AG09309 (cell line): ENCODE results near the gene ZNF236.

ENCODE experiments used
- DNase-seq: peaks from one replicate; pipeline ENCODE4 v3.0.0-alpha.2; 2010; ENCODE audit warnings: low read depth
- H3K4me3 ChIP-seq: 2 replicates; pipeline ENCODE4 v1.5.1; 2011; ENCODE audit warnings: mild to moderate bottlenecking, low read depth, low read length, moderate library complexity; ENCODE audit not compliant: control insufficient read depth
- TF ChIP-seq, protein P1 (sequence below): IDR thresholded peaks from 2 replicates; pipeline ENCODE4 v1.5.1; 2011; ENCODE audit warnings: mild to moderate bottlenecking, low read depth, low read length, inconsistent platforms; ENCODE audit not compliant: insufficient read depth, control insufficient read depth; ENCODE audit errors: missing control alignments

The ZNF236 gene

DNA sequence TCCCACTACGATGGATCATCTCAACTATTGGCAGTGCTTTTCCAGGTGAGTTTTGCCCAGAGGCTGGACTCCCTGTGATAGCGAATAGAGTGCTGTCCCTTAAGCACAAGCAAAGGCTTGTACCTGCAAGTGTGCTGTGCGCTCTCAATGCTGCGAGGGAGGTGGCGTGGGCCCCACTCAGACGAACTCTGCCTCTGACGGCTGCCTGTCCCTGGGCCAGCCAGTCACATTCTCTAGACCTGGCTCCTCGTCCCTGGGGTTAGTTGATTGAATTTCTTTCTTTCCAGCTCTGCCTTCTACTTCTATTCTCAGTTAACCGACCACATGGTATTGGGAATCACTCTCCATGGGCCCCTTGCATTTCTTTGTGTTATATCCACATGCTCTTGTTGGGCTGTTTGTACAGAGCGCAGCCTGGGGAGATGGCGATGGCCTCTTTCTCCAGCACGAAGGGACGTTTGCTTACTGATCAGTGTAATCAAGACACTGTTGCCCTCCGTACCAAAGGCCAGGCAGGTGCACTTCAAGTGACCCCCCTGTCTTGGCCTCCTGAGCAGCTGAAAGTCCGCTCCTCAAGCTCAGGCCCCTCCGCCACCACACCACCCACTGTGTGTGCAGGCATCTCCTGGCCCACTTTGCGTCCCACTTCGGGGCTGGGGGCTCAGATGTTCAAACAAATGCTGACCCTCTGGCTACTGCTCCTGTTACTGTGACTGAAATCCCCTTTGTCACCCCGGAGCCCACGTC, 151.3 kb downstream of the ZNF236 start:
- no peak overlapping the region for H3K4me3 ChIP-seq
- TF ChIP-seq, protein P1, sequence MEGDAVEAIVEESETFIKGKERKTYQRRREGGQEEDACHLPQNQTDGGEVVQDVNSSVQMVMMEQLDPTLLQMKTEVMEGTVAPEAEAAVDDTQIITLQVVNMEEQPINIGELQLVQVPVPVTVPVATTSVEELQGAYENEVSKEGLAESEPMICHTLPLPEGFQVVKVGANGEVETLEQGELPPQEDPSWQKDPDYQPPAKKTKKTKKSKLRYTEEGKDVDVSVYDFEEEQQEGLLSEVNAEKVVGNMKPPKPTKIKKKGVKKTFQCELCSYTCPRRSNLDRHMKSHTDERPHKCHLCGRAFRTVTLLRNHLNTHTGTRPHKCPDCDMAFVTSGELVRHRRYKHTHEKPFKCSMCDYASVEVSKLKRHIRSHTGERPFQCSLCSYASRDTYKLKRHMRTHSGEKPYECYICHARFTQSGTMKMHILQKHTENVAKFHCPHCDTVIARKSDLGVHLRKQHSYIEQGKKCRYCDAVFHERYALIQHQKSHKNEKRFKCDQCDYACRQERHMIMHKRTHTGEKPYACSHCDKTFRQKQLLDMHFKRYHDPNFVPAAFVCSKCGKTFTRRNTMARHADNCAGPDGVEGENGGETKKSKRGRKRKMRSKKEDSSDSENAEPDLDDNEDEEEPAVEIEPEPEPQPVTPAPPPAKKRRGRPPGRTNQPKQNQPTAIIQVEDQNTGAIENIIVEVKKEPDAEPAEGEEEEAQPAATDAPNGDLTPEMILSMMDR: no peak
- DNase-seq: no peak

DNA sequence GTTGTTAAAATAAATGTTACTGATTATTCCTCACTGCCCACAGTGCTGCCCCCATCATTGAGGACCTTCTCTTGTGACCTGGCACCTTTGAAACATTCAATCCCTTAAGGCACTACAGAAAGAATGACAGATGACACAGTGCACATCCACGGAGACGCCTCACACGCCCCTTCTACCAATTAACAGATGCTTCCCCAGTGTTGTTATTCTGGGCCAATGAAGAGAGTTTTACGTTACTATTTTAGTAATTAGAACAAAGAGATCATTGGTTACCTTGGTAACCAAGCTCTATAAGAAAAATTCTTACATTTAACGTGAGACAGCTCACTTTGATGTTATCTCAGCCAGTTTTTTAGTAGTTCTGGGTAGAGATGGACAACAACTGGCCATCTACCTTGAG, 152.0 kb downstream of the ZNF236 start:
- TF ChIP-seq, protein P1: no peak
- H3K4me3 ChIP-seq: no peak overlapping the region
- no peak for DNase-seq

DNA sequence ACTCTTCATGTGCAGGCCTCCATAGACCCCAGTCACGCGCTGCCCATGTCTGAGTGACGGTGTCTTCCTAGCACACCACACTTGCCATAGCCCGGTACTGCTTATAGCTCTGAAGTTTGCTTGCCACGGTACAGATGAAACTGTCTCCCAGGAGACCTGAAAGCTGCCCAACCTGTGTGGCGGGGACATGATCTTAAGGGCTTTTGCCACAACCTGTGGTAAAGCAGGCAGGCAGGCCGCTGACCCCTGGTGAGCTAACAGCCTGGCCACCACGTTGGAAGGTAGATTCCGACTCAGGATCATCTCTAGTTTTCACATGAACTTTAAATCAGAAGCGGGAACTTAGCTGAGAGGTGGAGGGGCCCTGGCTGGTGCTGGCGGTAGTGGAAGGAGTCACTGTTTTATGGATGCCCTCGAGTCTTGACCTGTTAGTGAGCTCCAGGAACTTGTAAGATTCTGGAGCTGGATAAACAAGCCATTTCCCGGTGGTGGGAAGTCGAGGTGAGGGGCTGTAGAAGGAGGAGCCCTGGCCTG, 153.3 kb downstream of the ZNF236 start:
- H3K4me3 ChIP-seq: no peak overlapping the region
- no peak for DNase-seq
- TF ChIP-seq, protein P1: no peak

DNA sequence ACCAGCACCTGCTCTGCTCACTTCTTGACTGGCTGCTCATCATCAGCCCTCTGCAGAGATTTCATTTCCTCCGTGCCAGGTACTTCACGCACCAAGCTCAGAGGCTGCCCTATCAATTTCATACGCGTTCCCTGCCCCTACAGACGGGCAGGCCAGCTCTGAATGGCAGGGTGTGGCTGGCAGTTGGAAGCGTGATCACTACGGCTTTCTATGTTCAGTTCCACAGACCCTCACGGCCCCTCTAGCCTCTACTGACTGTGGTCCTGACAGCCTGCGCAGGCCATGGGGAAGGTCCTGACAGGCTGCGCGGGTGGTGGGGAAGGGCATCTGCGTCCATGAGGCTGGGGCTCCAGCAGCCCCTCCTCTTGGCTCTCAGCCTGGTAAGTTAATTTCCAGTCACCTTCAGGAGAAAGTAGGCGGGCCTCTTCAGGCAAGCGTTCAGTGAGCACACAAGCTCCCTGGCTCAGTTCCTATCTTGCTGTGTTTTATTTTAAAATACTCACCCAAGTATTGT, 154.8 kb downstream of the ZNF236 start:
- DNase-seq: no peak
- TF ChIP-seq, protein P1: no peak
- H3K4me3 ChIP-seq: no peak overlapping the region

DNA sequence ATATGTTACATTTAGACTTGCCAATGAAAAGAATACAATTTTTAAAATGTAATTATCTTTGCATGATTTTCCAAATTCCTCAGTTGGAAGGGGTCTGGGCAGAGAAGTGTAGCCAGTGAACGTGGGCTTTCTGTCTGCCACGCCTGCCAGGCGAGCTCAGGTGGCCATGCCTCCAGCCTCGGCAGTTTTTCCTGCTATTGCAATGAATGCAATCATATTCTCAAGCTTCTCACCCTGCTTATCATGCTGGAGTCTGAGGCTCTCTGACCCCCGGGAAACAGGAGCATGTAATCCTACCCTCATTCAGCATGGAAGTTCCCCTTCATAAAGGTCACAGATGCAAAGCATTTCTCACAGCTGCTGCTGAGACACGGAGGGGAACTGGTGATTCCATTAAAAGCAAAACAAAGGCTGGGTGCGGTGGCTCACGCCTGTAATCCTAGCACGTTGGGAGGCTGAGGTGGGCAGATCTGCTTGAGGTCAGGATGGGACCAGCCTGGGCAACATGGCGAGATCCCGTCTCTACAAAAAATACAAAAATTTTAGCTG, 155.4 kb downstream of the ZNF236 start:
- DNase-seq: no peak
- no peak overlapping the region for H3K4me3 ChIP-seq
- TF ChIP-seq, protein P1: no peak

DNA sequence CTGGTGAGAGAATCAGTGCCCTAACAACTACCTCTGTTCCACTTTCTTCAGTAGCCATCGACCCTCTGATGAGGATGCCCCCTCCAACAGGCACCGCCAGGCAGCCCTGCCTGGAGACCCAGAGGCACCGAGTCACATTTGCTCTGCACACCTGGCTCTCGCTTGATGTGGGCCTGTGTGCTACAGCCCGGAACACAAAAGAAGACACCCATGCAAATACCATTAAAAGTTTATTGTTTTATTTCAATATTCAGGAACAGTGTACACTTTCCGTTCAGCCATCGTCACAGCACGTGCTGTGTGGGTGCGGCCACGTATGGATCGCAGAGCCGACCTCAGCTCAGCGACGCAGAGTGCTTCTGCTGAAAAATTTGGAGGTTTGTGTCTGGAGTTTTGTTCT, 156.3 kb downstream of the ZNF236 start:
- no peak overlapping the region for H3K4me3 ChIP-seq
- TF ChIP-seq, protein P1: no peak
- no peak for DNase-seq
